SKM-1 (cell line): ENCODE measurements around the gene HMCN1.
"Not testable (repeated sequence)": the region's sequence is repeated elsewhere in the genome, so short reads cannot be mapped to it uniquely, and the experiment has no call there.

Experiments
- DNase-seq: peaks from one replicate; lab custom pipeline; 2025; ENCODE audit not compliant: unreplicated experiment; lab: John Stamatoyannopoulos, UW

HMCN1 gene

DNA sequence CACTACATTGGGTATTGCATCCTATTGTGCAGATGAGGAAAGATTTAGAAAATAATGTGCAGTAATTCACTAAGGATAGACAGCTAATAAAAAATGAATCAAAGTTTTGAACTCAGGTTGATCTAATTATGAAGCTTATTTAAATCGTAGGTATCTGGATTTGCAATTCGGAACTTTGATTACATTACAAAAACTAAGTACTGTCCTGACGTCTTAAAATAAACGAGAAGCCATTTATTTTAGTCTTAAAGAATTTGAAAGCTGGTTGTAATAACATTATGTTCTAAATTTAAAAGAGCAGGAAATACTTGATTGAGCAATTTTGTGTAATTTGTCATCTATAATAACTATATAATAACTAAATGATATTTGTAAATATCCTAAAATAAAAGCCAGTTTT is 404.9 kb downstream of the HMCN1 start:
- DNase-seq, result no peak

DNA sequence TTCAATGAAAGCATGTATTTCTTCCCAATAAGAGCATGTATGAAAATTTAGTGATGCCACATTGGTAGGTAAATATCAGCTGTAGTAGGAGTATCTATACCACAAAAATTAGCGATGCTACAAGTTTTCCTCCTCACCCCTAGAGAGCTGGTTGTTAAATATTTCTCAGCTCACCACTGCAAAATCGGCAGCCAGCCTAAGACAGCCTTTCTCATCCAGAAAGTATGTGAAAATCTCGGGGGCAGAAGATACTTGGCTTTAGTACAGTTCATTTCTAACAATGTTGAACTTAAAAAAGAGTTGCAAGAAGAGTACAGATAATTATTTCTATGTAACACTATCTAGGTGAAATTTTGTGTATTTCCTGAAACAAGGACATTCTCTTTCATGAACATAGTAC is 405.5 kb downstream of the HMCN1 start:
- no peak for DNase-seq

GRCh38 chr1:186142159-186142558 is 408.0 kb downstream of the HMCN1 start:
- no peak for DNase-seq

GRCh38 chr1:186142916-186143315 is 408.7 kb downstream of the HMCN1 start:
- no peak for DNase-seq

- no peak for DNase-seq
These were observed 409.3 kb downstream of the HMCN1 start for GRCh38 chr1:186143481-186143880.

DNA sequence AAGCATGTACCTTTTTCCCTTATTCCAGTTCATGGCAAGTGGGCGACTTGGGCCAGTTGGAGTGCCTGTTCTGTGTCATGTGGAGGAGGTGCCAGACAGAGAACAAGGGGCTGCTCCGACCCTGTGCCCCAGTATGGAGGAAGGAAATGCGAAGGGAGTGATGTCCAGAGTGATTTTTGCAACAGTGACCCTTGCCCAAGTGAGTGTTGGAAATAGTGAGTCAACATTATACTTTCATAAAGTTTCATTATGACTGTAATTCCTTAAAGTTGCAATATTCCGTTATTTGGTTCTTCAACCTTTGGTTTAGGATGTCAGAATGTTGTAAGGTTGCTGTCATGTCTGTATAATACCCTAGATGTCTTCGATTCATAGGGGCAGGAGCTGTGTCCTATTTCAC is 410.3 kb downstream of the HMCN1 start:
- DNase-seq, result no peak

DNA sequence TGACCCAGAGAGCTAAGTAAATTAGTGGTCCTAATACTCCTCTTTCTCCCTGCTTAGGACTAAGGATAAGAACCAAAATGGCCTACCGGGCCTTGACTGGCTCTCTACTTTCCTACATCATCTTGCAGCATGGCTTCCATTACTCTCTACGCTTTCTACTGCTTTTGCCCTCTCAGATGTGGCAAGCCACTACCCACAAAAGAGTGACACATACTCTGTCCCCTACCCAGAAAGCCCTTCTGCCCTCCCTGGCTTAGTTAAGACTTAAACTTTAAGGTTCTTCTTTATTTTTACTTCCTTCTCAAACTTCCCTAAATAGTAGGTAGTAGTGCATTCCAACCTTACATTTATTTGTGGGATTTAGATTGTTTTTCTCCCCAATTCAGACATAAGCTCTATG is 412.8 kb downstream of the HMCN1 start:
- peak; percentile 77 for DNase-seq

- no peak for DNase-seq
These were observed 415.4 kb downstream of the HMCN1 start for GRCh38 chr1:186149591-186149990.

- no peak for DNase-seq
These were observed 418.0 kb downstream of the HMCN1 start for GRCh38 chr1:186152227-186152619.

GRCh38 chr1:186152620-186153239 is 418.5 kb downstream of the HMCN1 start:
- DNase-seq, result no peak

DNA sequence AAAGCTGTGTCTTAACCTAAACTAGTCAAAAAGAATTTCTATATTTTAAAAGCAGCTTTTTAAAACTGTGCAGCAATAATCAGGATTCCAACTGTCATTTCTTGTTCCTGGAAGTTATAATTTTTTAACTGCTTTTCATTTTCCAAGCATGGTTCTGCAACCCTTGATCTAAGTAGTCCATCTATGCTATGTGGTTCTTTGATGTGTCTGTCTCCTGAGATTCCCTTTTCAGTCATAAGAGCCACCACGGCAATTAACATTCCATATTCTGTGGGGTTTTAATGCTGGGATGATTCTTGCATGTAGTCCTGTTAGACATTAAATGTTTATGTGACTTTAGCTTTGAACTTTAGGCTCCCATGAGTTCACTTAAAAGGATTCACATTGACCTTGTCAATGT is 420.5 kb downstream of the HMCN1 start:
- DNase-seq, result no peak

DNA sequence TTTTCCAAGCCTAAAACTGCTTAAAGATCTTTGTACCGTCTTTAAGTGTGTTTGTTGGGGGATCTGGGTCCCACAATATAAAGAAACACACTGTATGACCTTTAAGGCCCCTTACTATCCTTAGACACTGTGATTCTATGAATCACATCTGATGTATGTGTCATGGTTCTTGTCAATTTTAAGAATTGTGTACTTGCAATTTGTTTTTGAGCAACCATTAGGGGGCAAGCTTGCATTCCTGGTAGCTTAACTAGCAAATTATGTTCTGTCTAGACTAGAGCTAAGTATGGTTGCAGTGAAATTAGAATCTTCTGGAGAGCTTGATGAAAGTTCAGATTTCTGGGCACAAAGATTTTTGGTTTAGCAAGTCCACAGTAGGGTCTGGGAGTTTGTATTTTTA is 421.4 kb downstream of the HMCN1 start:
- DNase-seq, result peak; percentile 11

GRCh38 chr1:186162895-186163294 is 428.7 kb downstream of the HMCN1 start:
- DNase-seq, result not testable (repeated sequence)

GRCh38 chr1:186164773-186165172 is 430.6 kb downstream of the HMCN1 start:
- DNase-seq, result no peak

- no peak for DNase-seq
These were observed 431.1 kb downstream of the HMCN1 start for GRCh38 chr1:186165303-186165702.

DNA sequence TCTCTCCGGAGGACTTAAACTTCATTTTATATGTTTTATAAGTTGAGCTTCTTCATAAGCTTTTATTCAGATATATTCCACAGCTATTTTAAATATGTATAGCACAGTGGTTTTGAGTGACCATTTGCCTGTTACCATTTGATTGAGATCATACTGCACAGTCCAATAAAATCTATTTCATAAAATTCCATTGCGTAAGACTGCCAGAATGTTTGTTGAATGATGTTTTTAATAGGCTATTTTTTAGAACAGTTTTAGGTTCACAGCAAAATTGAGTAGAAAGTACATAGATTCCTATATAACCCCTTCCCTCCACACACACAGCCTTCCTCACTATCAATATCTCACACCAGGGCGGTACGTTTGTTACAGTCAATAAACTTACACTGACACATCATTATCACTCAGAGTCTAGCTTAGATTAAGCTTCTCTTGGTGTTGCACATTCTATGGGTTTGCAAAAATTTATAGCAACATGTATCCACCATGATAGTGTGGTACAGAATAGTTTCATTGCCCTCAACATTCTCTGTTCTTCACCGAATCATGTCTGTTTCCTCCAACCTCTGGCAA is 433.0 kb downstream of the HMCN1 start:
- DNase-seq, result no peak

DNA sequence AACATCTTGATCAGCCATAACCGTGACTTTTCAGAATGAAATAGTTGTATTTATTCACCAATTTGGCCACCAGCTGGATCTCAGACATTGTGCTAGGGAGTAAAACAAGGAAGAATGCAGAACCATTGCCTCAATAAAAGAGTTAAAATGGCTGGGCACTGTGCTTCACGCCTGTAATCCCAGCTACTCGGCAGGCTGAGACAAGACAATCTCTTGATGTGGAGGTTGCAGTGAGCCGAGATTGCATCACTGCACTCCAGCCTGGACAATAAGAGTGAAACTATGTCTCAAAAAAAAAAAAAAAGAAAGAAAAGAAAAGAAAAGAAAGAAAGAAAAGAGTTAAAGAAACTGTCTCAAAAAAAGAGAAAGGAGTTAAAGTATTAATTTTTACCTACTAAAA is 441.4 kb downstream of the HMCN1 start:
- no peak for DNase-seq

DNA sequence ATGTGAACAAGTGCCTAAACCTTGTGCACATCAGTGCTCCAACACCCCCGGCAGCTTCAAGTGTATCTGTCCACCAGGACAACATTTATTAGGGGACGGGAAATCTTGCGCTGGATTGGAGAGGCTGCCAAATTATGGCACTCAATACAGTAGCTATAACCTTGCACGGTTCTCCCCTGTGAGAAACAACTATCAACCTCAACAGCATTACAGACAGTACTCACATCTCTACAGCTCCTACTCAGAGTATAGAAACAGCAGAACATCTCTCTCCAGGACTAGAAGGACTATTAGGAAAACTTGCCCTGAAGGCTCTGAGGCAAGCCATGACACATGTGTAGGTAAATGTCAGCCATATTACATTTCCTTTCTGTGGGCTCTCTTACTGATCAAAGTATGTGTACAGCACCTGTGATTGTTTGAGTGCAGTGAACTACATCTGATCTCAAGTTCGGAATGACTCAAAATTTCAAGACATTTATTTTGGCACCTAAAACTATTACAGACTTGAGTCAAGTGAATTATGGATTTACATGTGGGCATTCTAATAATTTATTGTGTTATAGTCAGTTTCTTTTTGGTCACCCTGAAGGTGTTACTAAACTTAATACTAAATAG is 444.3 kb downstream of the HMCN1 start:
- DNase-seq, result no peak

GRCh38 chr1:186179231-186179630 is 445.0 kb downstream of the HMCN1 start:
- DNase-seq, result no peak

DNA sequence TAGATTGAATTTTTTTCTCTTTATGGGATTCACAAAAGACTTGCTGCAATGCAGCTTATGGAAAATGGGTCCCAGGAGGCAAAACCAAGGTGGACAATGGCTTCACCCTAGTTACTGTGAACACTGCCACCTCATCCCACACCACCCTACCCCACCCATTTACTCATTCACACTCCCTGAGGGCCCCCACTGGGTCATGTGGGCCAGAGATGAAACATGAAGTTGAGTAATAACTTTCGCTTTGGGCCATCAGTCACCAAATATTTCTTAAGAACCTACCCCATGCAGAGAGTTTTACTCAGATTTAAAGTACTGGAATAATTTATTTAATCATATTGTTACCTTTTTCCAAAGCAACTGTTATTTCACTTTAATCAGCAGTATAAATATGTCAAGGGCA is 449.0 kb downstream of the HMCN1 start:
- DNase-seq, result no peak

GRCh38 chr1:186183970-186184628 is 449.9 kb downstream of the HMCN1 start:
- no peak for DNase-seq

DNA sequence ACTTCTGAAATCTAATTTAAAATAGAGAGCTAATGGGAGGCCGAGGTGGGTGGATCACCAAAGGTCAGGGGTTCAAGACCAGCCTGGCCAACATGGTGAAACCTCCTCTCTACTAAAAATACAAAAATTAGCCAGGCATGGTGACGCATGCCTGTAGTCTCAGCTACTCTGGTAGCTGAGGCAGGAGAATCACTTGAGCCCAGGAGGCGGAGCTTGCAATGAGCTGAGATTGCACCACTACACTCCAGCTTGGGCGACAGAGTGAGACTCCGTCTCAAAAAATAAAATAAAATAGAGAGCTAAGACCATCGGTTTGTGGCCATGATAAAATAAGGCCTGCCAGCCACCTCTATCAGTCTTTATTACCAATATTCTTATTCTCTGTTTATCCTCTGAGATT is 452.1 kb downstream of the HMCN1 start:
- not testable (repeated sequence) for DNase-seq
